ENCODE data around the gene UMAD1.

GRCh38 chr7:7843972-7844371 is 203.4 kb downstream of the UMAD1 start:
- TF ChIP-seq NFATC3 (CRISPR knock-in tag; IDR thresholded peaks at IDR 0.05), result no peak
- TF ChIP-seq EZH2 (conservative IDR thresholded peaks at IDR 0.05; ENCODE audit: low read depth, low read length), result no peak
- TF ChIP-seq ARNTL (CRISPR knock-in tag; IDR thresholded peaks at IDR 0.05), result no peak
- TF ChIP-seq ATF7-NPFF (CRISPR knock-in tag; IDR thresholded peaks at IDR 0.05; ENCODE audit: low read depth), result no peak
- no peak for TF ChIP-seq CHD4 (IDR thresholded peaks at IDR 0.05; ENCODE audit: borderline replicate concordance, low read length)
- no peak for TF ChIP-seq NFRKB (IDR thresholded peaks at IDR 0.05)
- no peak for TF ChIP-seq STAG1 (CRISPR knock-in tag; IDR thresholded peaks at IDR 0.05)
- TF ChIP-seq SRSF9 (IDR thresholded peaks at IDR 0.05; ENCODE audit: borderline replicate concordance, insufficient read depth, low read depth, low read length, poor library complexity, severe bottlenecking), result no peak
- no peak for TF ChIP-seq POLR2A (IDR thresholded peaks at IDR 0.05; ENCODE audit: insufficient read depth in 1 of 2, low read depth in 2 of 2, low read length in 2 of 2)
- TF ChIP-seq E2F5 (CRISPR knock-in tag; conservative IDR thresholded peaks at IDR 0.05), result no peak
- no peak for TF ChIP-seq ZNF12 (CRISPR knock-in tag; IDR thresholded peaks at IDR 0.05)
- no peak for TF ChIP-seq ZMAT3 (CRISPR knock-in tag; conservative IDR thresholded peaks at IDR 0.05)
- no peak for TF ChIP-seq CTCF (CRISPR knock-in tag; IDR thresholded peaks at IDR 0.05)
